Endothelial cell of umbilical vein (primary cell): ENCODE data around the gene FXYD7. TPM values are rescaled to one million over a fixed set of nuclear protein-coding genes. Genes with fewer than 3 reads are reported as not detected.

ENCODE experiments used
- BruUV-seq: library from RNA; stranded (reverse); fragments of 400-500 nt; replicated peaks from 2 replicates; lab custom pipeline; 2021; lab: Mats Ljungman, UMichigan
- CTCF ChIA-PET: fragments of 300-600, 350-600 bp; sonication (Branson Sonifier 250); formaldehyde crosslinking; loops from one replicate; lab custom pipeline; 2021; ENCODE audit warnings: antibody characterized with exemption, inconsistent platforms; lab: Charles Lee
- POLR2A ChIA-PET: fragments of 300-600, 350-600 bp; sonication (Branson Sonifier 250); formaldehyde crosslinking; loops from one replicate; lab custom pipeline; 2021; ENCODE audit warnings: antibody characterized with exemption, inconsistent platforms; lab: Charles Lee
- DNase-seq: peaks from one replicate; pipeline ENCODE4 v3.0.0-alpha.2; 2011; ENCODE audit warnings: low read depth, low spot score
- FAIRE-seq: peaks from 2 replicates; lab custom pipeline; 2011; peaks lifted over from hg19 to GRCh38; lab: Jason Lieb, UNC
- H2AFZ ChIP-seq: 2 replicates; pipeline ENCODE4 v1.6.0; 2012; ENCODE audit warnings: low read depth, low read length, control low read depth, inconsistent platforms
- H3K27ac ChIP-seq: 2 replicates; pipeline ENCODE4 v1.5.1; 2011; ENCODE audit warnings: low read depth, mild to moderate bottlenecking, control low read depth, low read length, moderate library complexity; ENCODE audit not compliant: insufficient read depth
- H3K27me3 ChIP-seq, 2 experiments: 2 replicates each; pipeline versions ENCODE4 v1.6.0 to v1.6.1; 2011; ENCODE audit warnings: low read length in 2 of 2, mixed read lengths in 1 of 2; ENCODE audit not compliant: control insufficient read depth in 2 of 2, insufficient read depth in 2 of 2
- H3K36me3 ChIP-seq, 2 experiments: 2 replicates in 1 of 2; 3 replicates in 1 of 2; pipeline ENCODE4 v1.5.1; 2011; ENCODE audit warnings: low read length in 2 of 2, mild to moderate bottlenecking in 1 of 2, moderate library complexity in 1 of 2; ENCODE audit not compliant: control insufficient read depth in 2 of 2, insufficient read depth in 2 of 2; ENCODE audit errors: extremely low read depth in 1 of 2
- H3K4me1 ChIP-seq: 3 replicates; pipeline ENCODE4 v1.5.1; 2011; ENCODE audit warnings: mild to moderate bottlenecking, low read length; ENCODE audit not compliant: control insufficient read depth, insufficient read depth; ENCODE audit errors: extremely low read depth
- H3K4me2 ChIP-seq: 2 replicates; pipeline ENCODE4 v1.6.1; 2011; ENCODE audit warnings: low read length, control low read depth, mixed read lengths; ENCODE audit not compliant: insufficient read depth
- H3K4me3 ChIP-seq, 3 experiments: fragments of 200-600 bp in 1 of 3; sonication (generic), shearing (Covaris generic) in 1 of 3; replicated peaks in 1 of 3; 2 replicates each; pipeline ENCODE4 v1.5.1; 2011 to 2016; ENCODE audit warnings: control low read depth in 3 of 3, low read length in 3 of 3, mild to moderate bottlenecking in 2 of 3, inconsistent platforms in 1 of 3, low read depth in 1 of 3, moderate library complexity in 1 of 3; ENCODE audit not compliant: insufficient read depth in 1 of 3
- H3K79me2 ChIP-seq: 2 replicates; pipeline ENCODE4 v1.6.0; 2012; ENCODE audit warnings: low read length, inconsistent platforms; ENCODE audit not compliant: control insufficient read depth, insufficient read depth
- H3K9ac ChIP-seq: replicated peaks from 2 replicates; pipeline ENCODE3; 2011; ENCODE audit warnings: low read length, control low read depth; ENCODE audit not compliant: insufficient read depth; ENCODE audit errors: extremely low read depth
- H3K9me1 ChIP-seq: replicated peaks from 3 replicates; pipeline ENCODE4 v1.6.0; 2011; ENCODE audit warnings: mild to moderate bottlenecking, low read length; ENCODE audit not compliant: control insufficient read depth, insufficient read depth; ENCODE audit errors: extremely low read depth
- H3K9me3 ChIP-seq: replicated peaks from 2 replicates; pipeline ENCODE4 v1.5.1; 2012; ENCODE audit warnings: low read length, inconsistent platforms; ENCODE audit not compliant: control insufficient read depth, insufficient read depth
- H4K20me1 ChIP-seq: replicated peaks from 2 replicates; pipeline ENCODE3; 2011; ENCODE audit warnings: mild to moderate bottlenecking, low read length; ENCODE audit not compliant: control insufficient read depth, insufficient read depth; ENCODE audit errors: extremely low read depth
- CTCF ChIP-seq, 2 donors: IDR thresholded peaks; 1 replicate in 1 of 2; 2 replicates in 1 of 2; pipeline ENCODE4 v1.5.1; 2011; ENCODE audit warnings: low read length in 2 of 2, mild to moderate bottlenecking in 2 of 2, moderate library complexity in 2 of 2, control low read depth in 1 of 2, inconsistent platforms in 1 of 2, low read depth in 1 of 2; ENCODE audit not compliant: insufficient read depth in 1 of 2; ENCODE audit errors: extremely low read depth in 1 of 2
- MYC ChIP-seq: IDR thresholded peaks from one replicate; pipeline ENCODE4 v1.6.1; 2011; ENCODE audit warnings: mild to moderate bottlenecking, low read depth, low read length
- dilution Hi-C: fragments of 300-500 bp; cut with MboI; formaldehyde crosslinking; loops from one replicate; pipeline ENCODE4 v1.15.0; 2019; ENCODE audit warnings: low sequenced_read_pairs; ENCODE audit not compliant: extremely low pct_ligation_motif_present
- intact Hi-C: fragments of 100-400 bp; cut with micrococcal nuclease; formaldehyde crosslinking; loops from one replicate; pipeline ENCODE4 v1.10.0; 2022
- polyA plus RNA-seq, 4 experiments: library from polyadenylated mRNA; depleted of rRNA in 3 of 4; stranded (reverse) in 3 of 4; unstranded in 1 of 4; fragments of >200 nt; gene quantifications; 2 replicates each; pipeline versions ENCODE4 v1.2.1 to v1.2.3, GENCODE V29; 2011 to 2012; ENCODE audit warnings: missing spikeins in 1 of 4
- total RNA-seq: library from RNA; stranded (reverse); gene quantifications from 2 replicates; pipeline ENCODE4 v1.2.3, GENCODE V29; 2021

The FXYD7 gene
- total and polyA plus RNA-seq, 2 donors (not counting 3 experiments of a cell fraction or from before 2014, with no cell fraction given), result not detected

GRCh38 chr19:35114353-35115176 is 28.5 kb upstream of the FXYD7 start:
- FAIRE-seq, result peak; percentile 63
- dilution Hi-C loops, result no loop called here

More at GRCh38 chr19:35114353-35115176, 28.5 kb upstream of the FXYD7 start:
- H3K9me1 ChIP-seq, result no peaks in the 10 kb centered on the region
- H3K4me2 ChIP-seq, result no peak overlapping the region
- H3K79me2 ChIP-seq, result no peaks in the 10 kb centered on the region
- H3K9ac ChIP-seq, result no peak overlapping the region
- no peaks in the 10 kb centered on the region for H3K4me1 ChIP-seq
- no peaks in the 10 kb centered on the region for H3K36me3 ChIP-seq
- H3K4me3 ChIP-seq, result no peak overlapping the region
- BruUV-seq, result no TSS peak
- POLR2A ChIA-PET, result no interaction called here
- H3K27ac ChIP-seq, result no peak overlapping the region
- no peaks in the 10 kb centered on the region for H3K27me3 ChIP-seq
- intact Hi-C loops, result loop anchor here (1.0 kb wide), 3 partner anchors 21 to 155 kb away; partner anchors contain the start of gene LGI4
- no peak overlapping the region for H2AFZ ChIP-seq
- CTCF ChIA-PET, result interaction anchor here (1.0 to 2.2 kb wide), 6 partner anchors 10 to 238 kb away, joined by 3 to 20 read pairs (median 6); partner anchors contain the start of gene LGI4
- H4K20me1 ChIP-seq, result no peaks in the 10 kb centered on the region
- TF ChIP-seq MYC (no peak), CTCF (IDR thresholded peaks at IDR 0.05; ENCODE audit: extremely low read depth in 1 of 2, insufficient read depth in 1 of 2, low read depth in 1 of 2, low read length in 2 of 2) (peak; percentile 96 to 97)
- no peaks in the 10 kb centered on the region for H3K9me3 ChIP-seq
- DNase-seq, result peak; percentile 60
